CD14-positive monocyte (primary cell): Measurements from ENCODE around the gene MNX1. TPM values are rescaled to one million over a fixed set of nuclear protein-coding genes. Genes with fewer than 3 reads are reported as not detected.

Experiments
- DNase-seq, 3 donors: peaks; one replicate each; pipeline ENCODE4 v3.0.0-alpha.2; 2011 to 2022
- H2AFZ ChIP-seq: 2 replicates; pipeline ENCODE4 v1.6.0; 2012; ENCODE audit warnings: mild to moderate bottlenecking, low read depth, low read length, inconsistent platforms; ENCODE audit not compliant: insufficient read depth, poor library complexity, severe bottlenecking
- H3K27ac ChIP-seq, 2 donors: 1 replicate in 1 of 2; 2 replicates in 1 of 2; pipeline ENCODE4 v1.5.1; 2012 to 2013; ENCODE audit warnings: low read length in 2 of 2, control low read depth in 1 of 2, inconsistent platforms in 1 of 2, low read depth in 1 of 2, mild to moderate bottlenecking in 1 of 2
- H3K27me3 ChIP-seq, 2 donors: one replicate each; pipeline versions ENCODE4 v1.6.0 to v1.6.1; 2011 to 2013; ENCODE audit warnings: low read length in 2 of 2; ENCODE audit not compliant: control insufficient read depth in 2 of 2, insufficient read depth in 2 of 2
- H3K36me3 ChIP-seq, 2 donors: replicated peaks in 1 of 2; 1 replicate in 1 of 2; 2 replicates in 1 of 2; pipeline versions ENCODE4 v1.5.1 to v1.6.1; 2012 to 2013; ENCODE audit warnings: low read length in 2 of 2, control low read depth in 1 of 2, inconsistent platforms in 1 of 2, mild to moderate bottlenecking in 1 of 2; ENCODE audit not compliant: insufficient read depth in 2 of 2, control insufficient read depth in 1 of 2
- H3K4me1 ChIP-seq, 2 donors: 1 replicate in 1 of 2; 2 replicates in 1 of 2; pipeline versions ENCODE4 v1.5.1 to v1.6.1; 2012 to 2013; ENCODE audit warnings: low read length in 2 of 2, control low read depth in 1 of 2, inconsistent platforms in 1 of 2, mild to moderate bottlenecking in 1 of 2, moderate library complexity in 1 of 2; ENCODE audit not compliant: insufficient read depth in 2 of 2, control insufficient read depth in 1 of 2
- H3K4me2 ChIP-seq: replicated peaks from 2 replicates; pipeline ENCODE3; 2012; ENCODE audit warnings: low read length, moderate library complexity, mild to moderate bottlenecking; ENCODE audit not compliant: poor library complexity, severe bottlenecking; ENCODE audit errors: extremely low read depth
- H3K4me3 ChIP-seq, 3 experiments: fragments of 200-600 bp in 1 of 3; sonication (generic) in 1 of 3; replicated peaks in 1 of 3; 1 replicate in 2 of 3; 2 replicates in 1 of 3; pipeline ENCODE4 v1.5.1; 2011 to 2013; ENCODE audit warnings: low read length in 3 of 3, mild to moderate bottlenecking in 3 of 3, control low read depth in 2 of 3, low read depth in 2 of 3, inconsistent platforms in 1 of 3, moderate library complexity in 1 of 3
- H3K79me2 ChIP-seq: 2 replicates; pipeline ENCODE4 v1.6.0; 2012; ENCODE audit warnings: mild to moderate bottlenecking, control low read depth, inconsistent platforms, low read length, moderate library complexity; ENCODE audit not compliant: insufficient read depth
- H3K9ac ChIP-seq: 2 replicates; pipeline ENCODE4 v1.6.0; 2017; ENCODE audit warnings: low read length, mild to moderate bottlenecking; ENCODE audit not compliant: insufficient read depth, poor library complexity, severe bottlenecking
- H3K9me3 ChIP-seq, 2 donors: replicated peaks in 1 of 2; 1 replicate in 1 of 2; 2 replicates in 1 of 2; pipeline versions ENCODE4 v1.5.1 to v1.6.1; 2012 to 2013; ENCODE audit warnings: low read length in 2 of 2, control low read depth in 1 of 2; ENCODE audit not compliant: control insufficient read depth in 1 of 2, insufficient read depth in 1 of 2
- H4K20me1 ChIP-seq: 2 replicates; pipeline ENCODE4 v1.6.0; 2012; ENCODE audit warnings: mild to moderate bottlenecking, low read length, control low read depth, moderate library complexity; ENCODE audit not compliant: insufficient read depth
- H3K27ac Mint-ChIP-seq, 7 donors: one replicate each; pipeline ENCODE4 v1.8.0; 2020; ENCODE audit warnings: mild to moderate bottlenecking in 7 of 7, mixed read lengths in 7 of 7, moderate library complexity in 6 of 7, inconsistent platforms in 2 of 7
- H3K27me3 Mint-ChIP-seq, 3 donors: one replicate each; pipeline ENCODE4 v1.8.0; 2021 to 2022; ENCODE audit warnings: low read depth in 3 of 3, mild to moderate bottlenecking in 3 of 3, mixed read lengths in 3 of 3, moderate library complexity in 3 of 3, inconsistent platforms in 1 of 3
- H3K36me3 Mint-ChIP-seq, 2 donors: one replicate each; pipeline ENCODE4 v1.8.0; 2020; ENCODE audit warnings: mixed read lengths in 2 of 2, inconsistent platforms in 1 of 2, mild to moderate bottlenecking in 1 of 2
- H3K4me1 Mint-ChIP-seq: one replicate; pipeline ENCODE4 v1.8.0; 2020; ENCODE audit warnings: mild to moderate bottlenecking, mixed read lengths
- H3K4me3 Mint-ChIP-seq, 2 donors: one replicate each; pipeline ENCODE4 v1.8.0; 2020; ENCODE audit warnings: mild to moderate bottlenecking in 2 of 2, mixed read lengths in 2 of 2, moderate library complexity in 1 of 2
- H3K9me3 Mint-ChIP-seq, 7 donors: one replicate each; pipeline ENCODE4 v1.8.0; 2020 to 2022; ENCODE audit warnings: mixed read lengths in 7 of 7, mild to moderate bottlenecking in 6 of 7, moderate library complexity in 6 of 7, inconsistent platforms in 2 of 7
- WGBS: methylation state at CpG from one replicate; pipeline ENCODE4 v1.1.5; 2013; ENCODE audit warnings: missing lambda C conversion rate; ENCODE audit not compliant: insufficient coverage; 5-methylcytosine and 5-hydroxymethylcytosine counted together
- intact Hi-C, 2 donors: fragments of 100-400 bp; cut with micrococcal nuclease; formaldehyde crosslinking; loops; one replicate each; pipeline versions ENCODE4 v1.15.0 to v1.15.1; 2023
- polyA plus RNA-seq, 3 donors: library from polyadenylated mRNA; depleted of rRNA in 1 of 3; unstranded in 2 of 3; stranded (reverse) in 1 of 3; fragments of 300-500 nt in 2 of 3; fragments of >200 nt in 1 of 3; fragmentation: Illumina TruSeq in 2 of 3; gene quantifications; 1 replicate in 2 of 3; 2 replicates in 1 of 3; pipeline ENCODE4 v1.2.3, GENCODE V29; 2012 to 2021
- TF ChIP-seq, protein P1 (sequence below): fragments of 200-600 bp; IDR thresholded peaks from one replicate; pipeline ENCODE4 v1.8.0; 2022; ENCODE audit warnings: antibody characterized with exemption, mild to moderate bottlenecking

The MNX1 gene
- polyA plus RNA-seq, 3 donors, result not detected

DNA sequence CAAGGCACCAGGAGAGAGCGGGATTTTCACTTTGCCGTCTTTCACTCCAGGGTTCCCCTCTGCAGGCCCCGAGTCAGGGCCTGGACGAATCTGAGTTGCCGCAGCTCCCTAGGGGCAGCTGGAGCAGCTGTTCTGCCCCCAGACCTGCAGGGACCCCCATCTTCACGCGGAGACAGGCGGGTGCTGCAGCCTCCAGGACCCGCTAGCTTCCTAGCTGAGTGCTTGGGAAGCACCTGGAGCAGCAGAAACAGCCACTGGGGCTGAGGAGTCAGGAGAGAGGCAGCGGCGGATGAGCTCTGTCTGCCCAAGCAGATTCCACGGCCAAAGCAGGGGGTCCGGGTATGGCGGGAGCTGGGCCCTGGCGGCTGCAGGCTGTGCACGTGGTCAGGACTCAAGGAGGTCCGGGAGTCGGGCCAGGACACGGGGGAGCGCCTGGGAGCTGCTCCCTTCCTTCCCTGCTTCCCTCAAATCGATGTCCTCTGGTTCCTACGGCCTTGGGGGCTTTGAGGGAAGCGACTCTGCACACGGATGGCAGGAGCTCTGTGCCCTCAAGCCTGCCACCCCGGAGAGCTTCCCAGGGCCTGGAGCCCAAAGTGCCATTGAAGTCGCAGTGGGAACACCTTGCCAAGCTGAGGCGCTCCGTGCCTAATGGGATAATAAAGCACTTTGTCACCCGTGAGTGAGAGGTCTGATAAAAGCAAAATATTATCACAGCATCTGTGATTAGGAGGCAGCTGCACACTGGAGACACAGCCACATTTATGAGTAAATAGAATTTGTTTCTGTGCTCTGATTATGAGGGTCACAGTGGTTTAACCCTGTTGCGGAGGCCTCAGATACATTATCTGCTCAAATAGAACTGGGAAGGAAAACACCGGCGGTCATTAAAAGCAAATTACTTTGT is 17.2 kb downstream of the MNX1 start:
- Histone ChIP-seq H3K36me3 (no peaks in the 10 kb centered on the region), H3K27me3 (peaks cover 19 to 35% of the 10 kb centered on the region in 2 donors), H3K4me3 (no peak overlapping the region), H3K4me1 (no peaks in the 10 kb centered on the region), H3K27ac (no peak overlapping the region), H3K4me2 (no peak overlapping the region), H3K9me3 (no peaks in the 10 kb centered on the region), H3K79me2 (no peaks in the 10 kb centered on the region), H2AFZ (no peak overlapping the region), H4K20me1 (no peaks in the 10 kb centered on the region), H3K9ac (no peak overlapping the region)
- WGBS, result 64% methylated on average over 29 of the region's 32 CpGs
- Mint-ChIP-seq H3K36me3 (no peaks in the 10 kb centered on the region), H3K27me3 (peaks cover 54 to 68% (median 60%) of the 10 kb centered on the region in 3 donors), H3K9me3 (peaks cover 0 to 7% (median 2%) of the 10 kb centered on the region in 7 donors), H3K4me3 (peak overlapping the region in 1 of 2 donors; percentile 11), H3K27ac (no peak overlapping the region), H3K4me1 (no peaks in the 10 kb centered on the region)
- TF ChIP-seq, protein P1, sequence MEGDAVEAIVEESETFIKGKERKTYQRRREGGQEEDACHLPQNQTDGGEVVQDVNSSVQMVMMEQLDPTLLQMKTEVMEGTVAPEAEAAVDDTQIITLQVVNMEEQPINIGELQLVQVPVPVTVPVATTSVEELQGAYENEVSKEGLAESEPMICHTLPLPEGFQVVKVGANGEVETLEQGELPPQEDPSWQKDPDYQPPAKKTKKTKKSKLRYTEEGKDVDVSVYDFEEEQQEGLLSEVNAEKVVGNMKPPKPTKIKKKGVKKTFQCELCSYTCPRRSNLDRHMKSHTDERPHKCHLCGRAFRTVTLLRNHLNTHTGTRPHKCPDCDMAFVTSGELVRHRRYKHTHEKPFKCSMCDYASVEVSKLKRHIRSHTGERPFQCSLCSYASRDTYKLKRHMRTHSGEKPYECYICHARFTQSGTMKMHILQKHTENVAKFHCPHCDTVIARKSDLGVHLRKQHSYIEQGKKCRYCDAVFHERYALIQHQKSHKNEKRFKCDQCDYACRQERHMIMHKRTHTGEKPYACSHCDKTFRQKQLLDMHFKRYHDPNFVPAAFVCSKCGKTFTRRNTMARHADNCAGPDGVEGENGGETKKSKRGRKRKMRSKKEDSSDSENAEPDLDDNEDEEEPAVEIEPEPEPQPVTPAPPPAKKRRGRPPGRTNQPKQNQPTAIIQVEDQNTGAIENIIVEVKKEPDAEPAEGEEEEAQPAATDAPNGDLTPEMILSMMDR, result no peak
- DNase-seq, result no peak
- intact Hi-C loops, result no loop called here

DNA sequence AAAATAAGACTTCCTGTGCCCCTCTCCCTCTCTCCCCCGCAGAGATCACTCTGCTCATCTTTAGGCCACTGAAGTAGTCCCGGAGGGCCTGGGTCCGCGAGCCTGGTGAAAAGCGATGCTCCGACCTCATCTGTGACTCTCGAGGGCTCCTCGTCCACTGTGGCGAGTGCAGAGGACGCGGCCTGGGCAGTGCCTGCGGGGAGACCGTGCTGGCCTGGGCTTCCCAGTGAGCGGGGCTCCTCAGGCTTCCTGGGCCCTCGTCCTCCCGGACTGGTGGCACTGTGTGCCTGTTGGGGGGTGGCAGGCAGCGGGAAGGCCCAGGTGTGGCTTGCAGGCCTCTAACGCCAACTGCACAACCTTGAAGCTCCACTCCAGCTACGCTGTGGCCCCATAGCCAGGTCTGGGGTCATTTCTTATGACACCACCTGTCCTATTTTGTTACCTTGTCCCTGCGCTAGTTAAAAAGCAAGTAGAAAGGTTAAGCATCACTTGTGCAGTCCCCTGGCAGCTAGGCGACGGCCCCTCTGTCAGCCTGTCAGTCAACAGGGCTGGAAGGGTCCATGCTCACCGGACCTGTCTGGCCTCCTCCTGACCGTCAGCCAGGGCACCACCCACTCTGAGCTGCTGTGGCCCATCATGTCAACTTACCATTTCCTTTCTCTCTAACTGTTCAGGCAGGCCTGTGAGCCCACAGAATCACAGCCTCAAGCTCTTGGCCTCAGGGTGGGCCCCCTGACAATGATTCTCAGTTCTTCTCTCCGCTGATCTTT is 20.5 kb downstream of the MNX1 start:
- H3K79me2 ChIP-seq, result no peaks in the 10 kb centered on the region
- no peaks in the 10 kb centered on the region for H4K20me1 ChIP-seq
- H3K27ac Mint-ChIP-seq, result no peak overlapping the region
- H3K27me3 Mint-ChIP-seq, result peaks cover 27 to 42% (median 32%) of the 10 kb centered on the region in 3 donors
- intact Hi-C loops, result no loop called here
- H3K4me3 ChIP-seq, result no peak overlapping the region
- no peak overlapping the region for H2AFZ ChIP-seq
- no peaks in the 10 kb centered on the region for H3K36me3 ChIP-seq
- H3K4me2 ChIP-seq, result no peak overlapping the region
- H3K4me1 Mint-ChIP-seq, result no peaks in the 10 kb centered on the region
- no peak overlapping the region for H3K4me3 Mint-ChIP-seq
- H3K4me1 ChIP-seq, result no peaks in the 10 kb centered on the region
- no peaks in the 10 kb centered on the region for H3K9me3 ChIP-seq
- H3K9me3 Mint-ChIP-seq, result peaks cover 0 to 3% (median 0%) of the 10 kb centered on the region in 7 donors
- TF ChIP-seq, protein P1, result no peak
- peaks cover 0 to 12% of the 10 kb centered on the region in 2 donors for H3K27me3 ChIP-seq
- H3K9ac ChIP-seq, result no peak overlapping the region
- no peak overlapping the region for H3K27ac ChIP-seq
- 92% methylated on average over 23 of the region's 25 CpGs for WGBS
- no peaks in the 10 kb centered on the region for H3K36me3 Mint-ChIP-seq
- no peak for DNase-seq
